GM19463 (cell line): ENCODE measurements around the gene ANKRD55.
"Not testable (repeated sequence)": the region's sequence is repeated elsewhere in the genome, so short reads cannot be mapped to it uniquely, and the experiment has no call there.

ENCODE experiments used
- ATAC-seq: cut with Tn5 transposase; IDR thresholded peaks from one replicate; pipeline ENCODE4 v1.9.1; 2021; ENCODE audit warnings: mild to moderate bottlenecking, moderate library complexity; ENCODE audit not compliant: unreplicated experiment

The ANKRD55 gene

DNA sequence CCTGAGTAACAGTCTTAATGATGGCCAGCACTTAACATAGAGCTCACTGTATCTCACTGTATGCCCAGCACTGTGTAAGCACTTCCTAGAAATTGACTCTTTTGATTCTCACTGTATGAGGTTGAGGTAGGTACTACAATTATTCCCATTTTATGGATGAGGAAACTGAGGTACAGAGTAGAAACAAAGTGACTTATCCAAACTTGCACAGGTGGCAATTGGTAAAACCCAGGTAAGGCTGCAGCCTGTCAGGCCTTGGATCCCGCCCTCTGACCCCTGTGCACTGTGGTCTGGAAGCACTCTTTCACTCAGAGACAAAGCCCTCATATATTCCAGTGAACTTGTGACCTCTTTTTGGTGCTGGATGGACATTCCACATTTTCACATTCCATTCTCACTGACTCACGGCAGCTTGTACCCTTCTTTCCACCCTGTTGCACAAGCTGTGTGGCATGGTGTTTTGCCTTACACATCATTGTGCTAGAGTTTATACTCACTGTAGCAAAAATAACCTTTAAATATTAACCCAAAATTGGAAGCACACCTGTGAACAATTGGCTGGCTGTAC lies 21.7 kb downstream of the ANKRD55 start:
- no peak for ATAC-seq

DNA sequence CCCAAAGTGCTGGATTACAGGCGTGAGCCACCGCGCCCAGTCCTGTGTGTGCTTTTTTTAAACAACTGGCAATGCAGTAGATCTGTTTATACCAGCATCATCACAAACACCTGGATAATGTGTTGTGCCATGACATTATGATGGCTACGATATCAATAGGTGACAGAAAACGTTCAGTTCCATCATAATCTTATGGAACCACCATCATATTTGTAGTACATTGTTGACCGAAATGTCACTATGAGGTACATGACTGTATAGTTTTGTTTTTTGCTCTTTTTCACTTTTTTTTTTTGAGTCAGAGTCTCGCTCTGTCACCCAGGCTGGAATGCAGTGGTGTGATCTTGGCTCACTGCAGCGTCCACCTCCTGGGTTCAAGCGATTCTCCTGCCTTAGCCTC lies 24.4 kb downstream of the ANKRD55 start:
- no peak for ATAC-seq

DNA sequence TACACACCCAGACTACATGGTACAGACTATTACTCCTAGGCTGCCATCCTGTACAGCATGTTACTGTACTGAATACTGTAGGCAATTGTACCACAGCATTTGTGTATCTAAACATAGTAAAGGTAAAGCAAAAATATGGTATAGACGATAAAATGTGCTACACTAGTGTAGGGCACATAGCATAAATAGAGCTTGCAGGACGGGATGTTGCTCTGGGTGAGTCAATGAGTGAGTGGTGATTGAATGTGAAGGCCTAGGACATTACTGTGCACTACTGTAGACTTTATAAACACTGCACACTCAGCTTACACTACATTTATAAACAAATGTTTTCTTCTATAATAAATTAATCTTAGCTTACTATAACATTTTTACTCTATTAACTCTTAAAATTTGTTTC lies 25.6 kb downstream of the ANKRD55 start:
- ATAC-seq: no peak

DNA sequence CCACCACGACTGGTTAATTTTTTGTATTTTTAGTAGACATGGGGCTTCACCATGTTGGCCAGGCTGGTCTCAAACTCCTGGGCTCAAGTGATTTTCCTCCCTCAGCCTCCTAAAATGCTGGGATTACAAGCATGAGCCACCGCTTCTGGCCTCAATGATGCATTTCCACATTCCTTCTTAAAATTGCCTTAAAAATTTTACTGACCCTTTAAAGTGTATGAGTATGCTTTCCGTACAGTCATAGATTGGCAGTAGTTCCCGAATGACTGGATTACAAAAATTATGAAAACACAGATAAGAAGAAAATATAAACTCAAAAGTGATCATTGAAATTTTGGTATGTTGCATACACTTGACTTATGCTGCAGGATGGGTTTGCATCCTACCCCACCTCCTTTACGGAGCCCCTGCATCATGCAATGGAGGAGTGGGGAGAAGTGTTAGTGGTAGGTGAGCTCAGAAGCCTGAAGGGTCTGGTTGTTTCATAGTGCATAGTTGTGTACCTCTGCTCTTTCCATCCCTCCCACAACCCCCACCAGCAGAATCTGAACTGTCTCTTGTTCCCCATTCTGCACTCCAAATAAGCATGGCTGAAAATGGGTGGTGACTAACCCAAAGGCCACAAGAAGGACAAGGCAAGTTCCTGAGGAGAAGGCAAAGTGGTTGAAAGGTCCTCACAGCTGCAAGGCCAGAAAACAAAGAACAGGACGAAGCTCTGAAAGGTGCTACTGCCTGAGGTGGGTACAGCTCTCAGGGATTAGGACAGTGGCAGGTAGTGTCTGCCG lies 26.8 kb downstream of the ANKRD55 start:
- no peak for ATAC-seq

DNA sequence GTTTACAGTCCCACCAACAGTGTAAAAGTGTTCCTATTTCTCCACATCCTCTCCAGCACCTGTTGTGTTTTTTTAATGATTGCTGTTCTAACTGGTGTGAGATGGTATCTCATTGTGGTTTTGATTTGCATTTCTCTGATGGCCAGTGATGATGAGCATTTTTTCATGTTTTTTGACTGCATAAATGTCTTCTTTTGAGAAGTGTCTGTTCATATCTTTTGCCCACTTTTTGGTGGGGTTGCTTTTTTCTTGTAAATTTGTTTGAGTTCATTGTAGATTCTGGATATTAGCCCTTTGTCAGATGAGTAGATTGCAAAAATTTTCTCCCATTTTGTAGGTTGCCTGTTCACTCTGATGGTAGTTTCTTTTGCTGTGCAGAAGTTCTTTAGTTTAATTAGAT lies 29.2 kb downstream of the ANKRD55 start:
- ATAC-seq: not testable (repeated sequence)

DNA sequence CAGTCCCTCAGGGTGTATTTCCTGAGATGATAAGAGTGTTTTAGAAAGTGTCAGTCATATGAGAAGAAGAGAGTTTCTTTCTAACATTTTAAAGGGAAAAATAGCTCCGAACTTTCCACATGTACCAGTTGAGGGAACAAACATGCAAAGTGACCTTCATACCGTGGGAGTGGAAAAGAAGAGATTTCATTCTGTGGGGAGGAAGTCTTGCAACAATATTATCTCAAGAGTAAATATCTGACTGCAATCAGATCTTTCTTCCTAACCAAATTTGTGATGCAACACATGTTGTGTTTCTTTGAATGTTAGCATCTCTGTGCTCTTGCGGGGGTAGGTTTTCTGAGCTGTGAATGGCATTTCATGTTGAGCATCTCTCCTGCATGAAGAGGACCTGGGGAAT lies 30.6 kb downstream of the ANKRD55 start:
- ATAC-seq: no peak

DNA sequence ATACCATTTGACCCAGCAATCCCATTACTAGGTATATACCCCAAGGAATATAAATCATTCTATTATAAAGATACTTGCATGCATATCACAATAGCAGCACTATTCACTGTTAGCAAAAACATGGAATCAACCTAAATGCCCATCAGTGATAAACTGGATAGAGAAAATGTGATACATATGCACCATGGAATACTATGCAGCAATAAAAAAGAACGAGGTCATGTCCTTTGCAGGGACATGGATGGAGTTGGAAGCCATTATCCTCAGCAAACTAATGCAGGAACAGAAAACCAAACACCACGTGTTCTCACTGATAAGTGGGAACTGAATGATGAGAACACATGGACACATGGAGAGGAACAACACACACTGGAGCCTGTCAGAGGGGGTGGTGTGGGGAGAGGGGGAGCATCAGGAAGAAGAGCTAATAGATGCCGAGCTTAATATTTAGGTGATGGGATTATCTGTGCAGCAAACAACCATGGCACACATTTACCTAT lies 31.3 kb downstream of the ANKRD55 start:
- not testable (repeated sequence) for ATAC-seq

DNA sequence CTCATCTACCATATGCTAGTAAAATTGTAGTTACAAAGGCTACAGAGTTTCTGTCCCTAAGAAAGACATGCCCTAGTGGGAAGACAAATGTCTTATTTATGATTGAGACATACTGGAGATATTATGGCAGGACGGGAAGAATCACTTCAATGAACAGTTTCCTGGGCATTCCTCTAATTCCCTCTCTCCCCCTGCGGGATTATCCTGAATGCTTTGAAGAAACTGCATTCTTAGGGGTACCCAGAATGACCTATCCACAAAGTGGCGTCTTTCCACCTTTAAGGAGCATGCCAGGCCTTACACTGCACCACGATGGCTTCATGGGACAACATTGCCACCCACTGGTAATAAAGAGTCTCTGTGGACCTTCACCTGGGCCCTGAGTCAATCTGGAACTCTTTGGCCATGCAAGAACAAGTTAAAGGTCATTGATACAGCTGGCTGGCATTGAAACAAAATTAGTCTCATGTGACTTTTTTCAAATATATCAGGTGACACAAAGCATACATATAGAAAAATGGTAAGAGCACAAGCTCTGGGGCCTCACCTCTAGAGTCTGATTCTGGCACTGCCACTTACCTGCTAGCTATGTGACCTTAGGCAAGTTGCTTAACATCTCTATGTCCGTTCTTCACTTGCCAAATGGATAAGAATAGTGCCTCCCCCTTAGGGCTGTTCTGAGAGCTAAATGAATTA lies 32.0 kb downstream of the ANKRD55 start:
- peak; percentile 100 for ATAC-seq

DNA sequence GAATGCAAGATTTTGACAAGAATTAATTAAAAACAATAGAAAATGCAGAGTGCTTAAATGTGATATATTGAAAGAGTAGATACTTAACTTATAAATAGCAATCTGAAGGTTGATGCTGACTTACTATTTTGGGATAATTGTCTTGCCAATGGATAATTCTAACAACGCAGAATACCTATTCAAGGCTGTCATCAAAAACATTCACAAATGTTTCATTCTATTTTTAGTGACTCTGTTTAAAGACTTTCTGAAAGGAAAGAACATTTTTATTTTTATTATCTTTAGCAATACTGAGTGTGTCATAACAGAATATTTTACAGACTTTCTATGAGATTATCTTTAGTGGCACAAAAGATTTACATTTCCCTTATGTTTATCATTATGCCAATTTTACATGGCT lies 38.1 kb downstream of the ANKRD55 start:
- ATAC-seq: no peak

DNA sequence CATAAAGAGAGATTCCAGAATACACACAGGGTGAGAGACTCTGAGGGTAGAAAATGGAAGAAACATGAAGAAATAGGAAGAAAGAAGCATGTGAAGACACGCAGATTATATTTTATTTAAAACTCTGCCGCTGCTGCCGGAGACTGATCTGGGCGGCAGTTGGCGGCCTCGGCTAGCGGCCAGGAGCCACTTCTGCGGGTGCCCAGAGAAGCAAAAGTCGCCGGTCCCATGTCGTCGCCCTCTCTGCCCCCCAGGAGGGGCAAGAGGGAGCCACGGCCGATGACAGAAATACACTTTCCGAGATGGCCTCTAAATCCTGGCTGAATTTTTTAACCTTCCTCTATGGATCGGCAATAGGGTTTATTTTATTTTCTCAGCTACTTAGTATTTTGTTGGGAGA lies 40.9 kb downstream of the ANKRD55 start:
- ATAC-seq: no peak

DNA sequence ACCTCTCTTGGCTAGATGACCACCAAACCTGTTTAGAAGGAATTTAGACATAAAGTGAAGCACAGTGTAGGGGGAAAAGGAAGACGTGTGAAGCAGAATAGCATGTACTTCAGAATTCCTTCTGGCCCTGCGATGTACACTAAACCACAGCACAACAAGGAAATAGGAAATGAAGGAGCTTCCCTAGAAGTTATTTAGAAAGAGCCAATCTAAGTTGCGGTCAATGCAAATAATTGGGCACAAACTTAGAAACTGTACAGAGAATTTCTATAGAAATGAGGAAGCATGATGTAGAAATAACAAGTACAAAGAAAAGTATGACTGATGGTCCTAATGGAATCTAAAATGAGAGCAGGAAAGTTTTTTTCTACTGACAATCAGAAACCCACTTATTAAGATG lies 41.5 kb downstream of the ANKRD55 start:
- ATAC-seq: no peak

DNA sequence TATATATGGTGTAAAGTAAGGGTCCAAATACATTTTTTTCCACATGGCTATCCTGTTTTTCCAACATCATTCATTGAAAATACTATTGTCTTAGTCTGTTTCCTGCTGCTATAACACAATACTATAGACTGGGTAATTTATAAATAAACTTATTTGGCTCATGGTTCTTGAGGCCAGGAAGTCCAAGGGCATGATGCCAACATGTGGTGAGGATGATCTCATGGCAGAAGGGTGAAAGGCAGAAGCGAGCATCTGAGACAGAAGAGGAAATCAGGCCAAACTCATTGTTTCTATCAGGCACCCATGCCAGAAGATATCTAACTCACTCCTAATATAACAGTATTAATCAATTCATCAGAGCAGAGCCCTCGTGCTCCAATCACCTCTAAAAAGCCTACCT lies 42.6 kb downstream of the ANKRD55 start:
- no peak for ATAC-seq

DNA sequence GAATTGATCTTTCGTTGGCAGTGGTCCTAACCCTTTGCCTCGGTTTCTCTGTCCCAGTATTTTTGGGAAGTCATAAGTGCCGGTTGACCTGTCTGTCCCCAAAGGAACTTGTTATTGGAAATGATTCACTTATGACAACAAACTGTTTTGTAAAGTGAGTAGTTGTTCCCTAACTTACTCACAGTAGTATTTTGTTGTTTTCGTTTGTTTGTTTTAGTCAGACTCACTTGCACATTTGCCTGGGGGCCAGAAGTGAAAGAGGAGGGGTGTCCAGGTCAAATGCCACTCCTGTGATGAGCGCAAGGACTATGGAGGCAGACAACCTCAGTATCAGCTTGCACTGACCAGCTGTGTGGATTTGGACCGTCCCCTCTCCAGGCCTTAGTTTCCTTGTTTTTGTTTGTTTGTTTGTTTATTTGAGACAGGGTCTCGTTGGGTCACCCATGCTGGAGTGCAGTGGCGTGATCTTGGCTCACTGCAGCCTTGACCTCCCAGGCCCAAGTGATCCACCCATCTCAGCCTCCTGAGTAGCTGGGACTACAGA lies 47.3 kb downstream of the ANKRD55 start:
- ATAC-seq: no peak

DNA sequence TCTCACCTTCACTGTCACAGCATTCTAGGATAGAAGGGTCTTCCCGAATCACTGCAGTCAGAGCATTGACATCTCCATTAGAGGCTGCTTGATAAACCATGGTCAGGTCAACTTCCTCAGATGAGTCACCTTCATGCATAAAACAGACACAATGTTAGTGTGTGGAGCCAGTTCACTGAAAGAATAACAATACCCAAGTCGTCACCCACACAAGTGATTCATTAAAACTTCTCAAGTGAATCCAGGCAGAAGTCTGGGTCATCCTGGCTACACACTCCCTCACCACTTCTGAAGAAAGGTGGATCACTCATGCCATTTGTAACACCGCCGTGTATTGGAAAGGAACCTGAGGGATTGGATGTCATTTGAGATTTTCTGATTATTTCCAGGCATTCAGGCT lies 49.6 kb downstream of the ANKRD55 start:
- ATAC-seq: no peak

DNA sequence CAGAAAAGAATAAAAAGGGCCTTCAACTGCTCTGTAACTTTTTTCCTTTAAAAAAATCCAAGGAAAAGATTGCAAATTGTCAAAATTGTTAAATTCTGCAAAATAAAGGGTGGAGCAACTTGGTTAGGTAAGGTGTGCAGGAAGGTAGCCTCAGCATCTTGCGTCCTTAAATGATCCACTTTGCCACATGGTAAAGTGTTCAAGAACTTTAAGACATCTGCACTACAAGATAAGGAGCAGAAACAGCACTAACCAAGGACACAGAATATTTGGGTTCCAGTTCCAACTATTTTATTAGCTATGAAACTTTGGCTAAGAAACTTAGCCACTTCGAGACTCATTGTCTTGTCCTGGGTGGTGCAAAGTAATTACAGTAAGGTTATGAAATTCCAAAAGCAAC lies 53.7 kb downstream of the ANKRD55 start:
- ATAC-seq: no peak

DNA sequence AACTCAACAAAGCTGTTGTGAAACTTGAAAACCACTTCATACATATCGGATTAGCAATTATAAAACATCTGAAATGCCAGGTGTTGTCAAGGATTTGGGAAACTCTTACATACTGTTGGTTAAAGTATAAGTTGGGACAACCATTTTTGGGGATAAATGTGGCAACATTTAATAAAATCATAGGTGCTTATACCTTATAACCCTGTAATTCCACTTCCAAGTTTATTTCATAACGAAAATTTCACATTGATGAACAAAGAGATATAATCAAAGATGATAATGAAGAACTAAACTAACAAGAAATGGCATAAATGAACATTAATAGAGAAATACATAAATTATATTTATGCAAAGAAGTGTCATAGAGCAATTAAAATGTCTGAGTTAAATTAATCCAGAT lies 54.3 kb downstream of the ANKRD55 start:
- ATAC-seq: no peak

DNA sequence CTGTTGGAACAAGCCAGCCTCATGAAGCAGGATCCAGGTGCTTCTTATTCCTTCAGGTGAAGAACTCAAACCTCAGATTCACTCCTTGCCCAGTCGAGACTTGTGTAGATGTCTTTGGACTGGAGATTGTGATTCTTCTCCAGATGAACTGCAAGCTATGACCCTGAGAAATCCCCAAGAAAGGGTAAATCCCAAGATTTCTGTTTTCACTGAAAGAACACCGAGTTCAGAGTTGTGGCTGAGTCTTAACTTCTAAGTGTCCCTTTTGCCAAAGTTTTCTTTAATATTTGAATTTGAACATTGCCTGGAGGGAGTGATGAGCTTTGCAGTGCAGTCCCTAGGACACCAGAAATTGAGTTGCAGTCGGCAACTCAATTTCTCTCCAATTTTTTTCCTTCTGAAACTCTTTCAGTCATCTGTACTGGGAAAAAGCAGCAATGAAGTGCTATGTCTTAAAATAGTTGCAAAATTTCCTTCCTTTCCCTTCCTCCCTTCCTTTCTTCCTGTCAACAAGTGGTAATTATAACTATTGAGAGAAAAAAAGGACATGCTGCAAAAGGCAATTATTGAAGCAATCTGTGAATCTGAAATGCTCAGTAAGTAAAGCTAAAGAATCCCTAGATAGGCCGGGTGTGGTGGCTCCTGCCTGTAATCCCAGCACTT lies 56.1 kb downstream of the ANKRD55 start:
- ATAC-seq: no peak

DNA sequence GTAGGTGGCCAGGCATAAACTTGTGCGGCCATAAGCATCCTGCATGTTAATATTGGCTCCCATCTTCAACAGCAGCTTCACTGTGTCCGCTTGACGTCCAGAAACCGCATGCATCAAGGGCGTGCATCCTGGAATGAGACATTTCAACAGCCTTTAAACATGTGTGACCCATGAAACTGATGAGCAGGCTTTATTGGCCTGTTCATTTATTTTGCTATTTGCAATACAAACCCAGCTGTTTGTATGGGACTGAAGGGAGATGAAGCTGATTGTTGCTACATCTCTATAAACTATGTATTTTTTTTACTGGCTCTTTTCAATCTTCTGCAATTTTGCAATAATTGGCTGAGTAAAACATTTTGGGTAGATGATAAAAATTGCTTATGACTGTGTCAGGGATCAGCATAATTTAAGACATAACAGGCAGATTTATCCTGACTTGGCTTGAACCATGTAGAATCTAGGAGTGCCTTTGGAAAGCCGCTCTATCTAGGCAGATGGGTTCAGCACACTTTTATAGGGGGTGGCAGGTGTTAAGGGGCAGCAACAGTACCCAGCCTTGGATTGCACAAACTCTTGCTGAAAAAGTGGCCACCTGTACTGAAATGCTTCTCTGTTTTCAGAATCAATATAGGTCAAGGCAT lies 56.9 kb downstream of the ANKRD55 start:
- ATAC-seq: no peak

DNA sequence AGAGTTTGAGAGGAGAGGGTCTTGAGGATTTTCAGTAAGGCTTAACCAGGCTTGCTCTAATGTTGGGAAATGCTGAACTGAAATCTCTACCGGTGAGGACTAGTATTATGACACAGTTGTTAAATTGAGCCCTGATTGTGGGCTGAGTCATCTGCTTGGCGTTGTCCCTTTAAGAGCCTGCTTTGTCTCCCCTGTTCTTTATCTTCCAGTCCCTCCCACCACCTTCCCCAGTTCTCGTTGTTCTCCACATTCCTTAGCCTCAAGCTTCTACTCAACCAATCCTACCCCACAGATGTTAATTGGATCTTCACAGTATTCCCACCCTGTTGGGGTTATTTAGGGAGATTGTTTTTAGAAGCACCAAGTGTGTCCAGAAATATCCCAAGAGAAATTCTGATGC lies 57.6 kb downstream of the ANKRD55 start:
- ATAC-seq: no peak

DNA sequence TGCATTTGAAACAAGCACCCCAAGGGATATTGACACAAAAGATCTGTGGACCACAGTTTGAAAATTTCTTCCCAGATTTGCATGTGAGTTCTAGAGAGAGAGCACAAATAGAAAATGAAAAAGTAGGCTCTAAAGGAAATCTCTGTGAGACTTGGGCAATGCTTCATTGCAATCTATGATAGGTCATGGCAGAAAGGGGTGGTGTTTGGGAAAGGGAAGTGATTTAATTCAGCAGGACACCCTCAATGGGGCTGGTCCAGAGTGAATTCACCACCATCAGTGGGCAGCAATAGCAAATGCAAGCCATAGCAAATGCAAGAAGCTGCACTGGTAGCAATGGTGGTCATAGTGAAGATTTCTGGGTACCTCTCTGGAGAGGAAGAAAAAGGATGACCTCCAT lies 58.1 kb downstream of the ANKRD55 start:
- no peak for ATAC-seq

DNA sequence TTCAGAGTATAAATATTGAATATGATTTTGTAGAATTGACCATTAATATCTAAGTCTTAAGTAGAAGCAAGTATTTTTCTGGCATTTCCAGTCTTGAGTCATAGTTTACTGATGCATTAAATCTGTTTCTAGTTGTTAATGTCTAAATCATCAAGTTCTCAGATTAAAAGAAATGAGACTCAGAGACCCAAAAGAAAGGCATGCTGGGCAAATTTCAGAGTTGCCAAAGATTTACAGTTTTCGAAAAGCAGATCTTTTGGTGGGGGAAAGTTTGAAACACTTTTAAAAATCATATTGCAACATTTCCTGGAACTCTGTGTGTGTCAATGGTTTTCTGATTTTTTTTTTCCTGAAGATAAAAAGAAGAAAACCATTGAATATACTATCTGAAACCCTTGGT lies 60.9 kb downstream of the ANKRD55 start:
- no peak for ATAC-seq
